ENCODE measurements around the gene MANSC1.

MANSC1 gene

GRCh38 chr12:12301122-12301521 lies 48.9 kb downstream of the MANSC1 start:
- Histone ChIP-seq H3K27ac (ENCODE audit: low read depth, low read length) (no peak overlapping the region), H4K20me1 (ENCODE audit: low read depth, low read length) (no peaks in the 10 kb centered on the region), H3K9me2 (replicated peaks; ENCODE audit: insufficient read depth, low read length) (no peaks in the 10 kb centered on the region), H3K9ac (ENCODE audit: low read length) (no peak overlapping the region), H3K4me3 (ENCODE audit: insufficient read depth, low read length, poor library complexity, severe bottlenecking) (no peak overlapping the region), H3F3A (ENCODE audit: insufficient read depth) (no peaks in the 10 kb centered on the region), H2AFZ (ENCODE audit: low read depth, low read length, severe bottlenecking) (no peak overlapping the region), H3K79me2 (ENCODE audit: insufficient read depth, low read length) (no peaks in the 10 kb centered on the region), H3K9me3 (ENCODE audit: insufficient read depth, low read length) (no peaks in the 10 kb centered on the region), H3K36me3 (ENCODE audit: low read length) (no peaks in the 10 kb centered on the region), H3K27me3 (ENCODE audit: low read length) (no peaks in the 10 kb centered on the region), H3K4me2 (ENCODE audit: low read depth, low read length, poor library complexity, severe bottlenecking) (no peak overlapping the region)
- TF ChIP-seq EZH2phosphoT487 (conservative IDR thresholded peaks at IDR 0.05; ENCODE audit: low read length) = no peak
- no peak for TF ChIP-seq CTCF (IDR thresholded peaks at IDR 0.05; ENCODE audit: insufficient read depth, low read length, poor library complexity, severe bottlenecking)

DNA sequence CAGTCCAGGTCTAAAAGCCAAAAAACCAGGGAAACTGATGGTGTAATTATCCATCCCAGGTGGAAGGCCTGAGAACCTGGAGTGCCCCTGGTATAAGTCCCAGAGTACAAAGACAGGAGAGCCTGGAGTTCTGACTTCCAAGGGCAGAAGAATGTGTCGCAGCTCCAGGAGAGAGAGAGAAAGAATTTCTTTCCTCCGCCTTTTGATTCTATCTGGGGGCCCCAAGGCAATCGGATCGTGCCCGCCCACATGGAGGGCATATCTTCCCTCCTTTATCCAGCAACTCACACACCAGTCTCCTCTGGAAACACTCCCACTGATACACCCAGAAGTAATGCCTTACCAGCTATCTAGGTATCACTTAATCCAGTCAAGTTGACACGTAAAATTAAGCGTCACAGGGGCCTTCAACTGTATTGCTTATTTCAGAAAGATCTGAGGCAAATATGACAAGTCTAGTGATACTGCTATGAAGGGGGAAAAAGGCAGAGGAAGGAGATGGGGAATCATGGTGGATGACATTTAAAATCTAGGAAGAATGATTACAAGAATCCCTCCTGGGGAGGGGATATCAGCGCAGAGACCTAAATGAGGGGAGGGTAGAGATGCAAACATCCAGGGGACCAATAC lies 52.7 kb downstream of the MANSC1 start:
- H3K9me2 ChIP-seq (replicated peaks; ENCODE audit: insufficient read depth, low read length) = no peaks in the 10 kb centered on the region
- no peak overlapping the region for H3K9ac ChIP-seq (ENCODE audit: low read length)
- H2AFZ ChIP-seq (ENCODE audit: low read depth, low read length, severe bottlenecking) = no peak overlapping the region
- no peaks in the 10 kb centered on the region for H3K27me3 ChIP-seq (ENCODE audit: low read length)
- no peak overlapping the region for H3K4me3 ChIP-seq (ENCODE audit: insufficient read depth, low read length, poor library complexity, severe bottlenecking)
- H3K27ac ChIP-seq (ENCODE audit: low read depth, low read length) = no peak overlapping the region
- no peaks in the 10 kb centered on the region for H3F3A ChIP-seq (ENCODE audit: insufficient read depth)
- no peak overlapping the region for H3K4me2 ChIP-seq (ENCODE audit: low read depth, low read length, poor library complexity, severe bottlenecking)
- H3K9me3 ChIP-seq (ENCODE audit: insufficient read depth, low read length) = no peaks in the 10 kb centered on the region
- TF ChIP-seq CTCF (IDR thresholded peaks at IDR 0.05; ENCODE audit: insufficient read depth, low read length, poor library complexity, severe bottlenecking) (no peak), EZH2phosphoT487 (conservative IDR thresholded peaks at IDR 0.05; ENCODE audit: low read length) (no peak)
- no peaks in the 10 kb centered on the region for H4K20me1 ChIP-seq (ENCODE audit: low read depth, low read length)
- H3K36me3 ChIP-seq (ENCODE audit: low read length) = no peaks in the 10 kb centered on the region
- no peaks in the 10 kb centered on the region for H3K79me2 ChIP-seq (ENCODE audit: insufficient read depth, low read length)

- no peak overlapping the region for H3K4me2 ChIP-seq (ENCODE audit: low read depth, low read length, poor library complexity, severe bottlenecking)
- no peaks in the 10 kb centered on the region for H3K9me3 ChIP-seq (ENCODE audit: insufficient read depth, low read length)
- no peak overlapping the region for H2AFZ ChIP-seq (ENCODE audit: low read depth, low read length, severe bottlenecking)
- no peaks in the 10 kb centered on the region for H3F3A ChIP-seq (ENCODE audit: insufficient read depth)
- H3K9ac ChIP-seq (ENCODE audit: low read length) = no peak overlapping the region
- H3K79me2 ChIP-seq (ENCODE audit: insufficient read depth, low read length) = no peaks in the 10 kb centered on the region
- H3K27me3 ChIP-seq (ENCODE audit: low read length) = no peaks in the 10 kb centered on the region
- H3K9me2 ChIP-seq (replicated peaks; ENCODE audit: insufficient read depth, low read length) = no peaks in the 10 kb centered on the region
- no peaks in the 10 kb centered on the region for H3K36me3 ChIP-seq (ENCODE audit: low read length)
- TF ChIP-seq CTCF (IDR thresholded peaks at IDR 0.05; ENCODE audit: insufficient read depth, low read length, poor library complexity, severe bottlenecking) (no peak), EZH2phosphoT487 (conservative IDR thresholded peaks at IDR 0.05; ENCODE audit: low read length) (no peak)
- no peak overlapping the region for H3K27ac ChIP-seq (ENCODE audit: low read depth, low read length)
- no peak overlapping the region for H3K4me3 ChIP-seq (ENCODE audit: insufficient read depth, low read length, poor library complexity, severe bottlenecking)
- H4K20me1 ChIP-seq (ENCODE audit: low read depth, low read length) = no peaks in the 10 kb centered on the region
Measured at GRCh38 chr12:12294215-12295005, 55.6 kb downstream of the MANSC1 start.
